Measurements from ENCODE around the gene SETD4. TPM values are rescaled to one million over a fixed set of nuclear protein-coding genes. Genes with fewer than 3 reads are reported as not detected.
"Not testable (repeated sequence)": the region's sequence is repeated elsewhere in the genome, so short reads cannot be mapped to it uniquely, and the experiment has no call there.

Gene SETD4
- total RNA-seq, 1 donor from 2014 or later = 28.4 TPM

GRCh38 chr21:36077758-36078157 is 17.4 kb upstream of the SETD4 start:
- Mint-ChIP-seq H3K4me3 (no peak overlapping the region), H3K27me3 (ENCODE audit: low read depth) (peaks cover 3% of the 10 kb centered on the region), H3K27ac (ENCODE audit: unreplicated experiment) (no peak overlapping the region), H3K36me3 (ENCODE audit: low read depth) (no peaks in the 10 kb centered on the region), H3K4me1 (peaks cover 10% of the 10 kb centered on the region), H3K9me3 (no peaks in the 10 kb centered on the region)
- TF ChIP-seq CTCF (conservative IDR thresholded peaks at IDR 0.05) = no peak
- no peak for DNase-seq (ENCODE audit: low read depth, low spot score)

GRCh38 chr21:36076878-36077655 is 16.7 kb upstream of the SETD4 start:
- Mint-ChIP-seq H3K4me3 (no peak overlapping the region), H3K27me3 (ENCODE audit: low read depth) (peaks cover 3% of the 10 kb centered on the region), H3K4me1 (peaks cover 10% of the 10 kb centered on the region), H3K9me3 (no peaks in the 10 kb centered on the region), H3K36me3 (ENCODE audit: low read depth) (no peaks in the 10 kb centered on the region), H3K27ac (ENCODE audit: unreplicated experiment) (no peak overlapping the region)
- DNase-seq (ENCODE audit: low read depth, low spot score) = no peak
- TF ChIP-seq CTCF (conservative IDR thresholded peaks at IDR 0.05) = no peak

- TF ChIP-seq CTCF (conservative IDR thresholded peaks at IDR 0.05) = no peak
- Mint-ChIP-seq H3K27ac (ENCODE audit: unreplicated experiment) (no peak overlapping the region), H3K4me3 (no peak overlapping the region), H3K9me3 (no peaks in the 10 kb centered on the region), H3K27me3 (ENCODE audit: low read depth) (peaks cover 3% of the 10 kb centered on the region), H3K4me1 (peaks cover 10% of the 10 kb centered on the region), H3K36me3 (ENCODE audit: low read depth) (no peaks in the 10 kb centered on the region)
- DNase-seq (ENCODE audit: low read depth, low spot score) = no peak
Observed at GRCh38 chr21:36075953-36076352, 15.6 kb upstream of the SETD4 start.

- H3K27me3 Mint-ChIP-seq (ENCODE audit: low read depth) = peaks cover 3% of the 10 kb centered on the region
- H3K4me3 Mint-ChIP-seq = no peak overlapping the region
- peaks cover 10% of the 10 kb centered on the region for H3K4me1 Mint-ChIP-seq
- TF ChIP-seq CTCF (conservative IDR thresholded peaks at IDR 0.05) = no peak
- H3K36me3 Mint-ChIP-seq (ENCODE audit: low read depth) = no peaks in the 10 kb centered on the region
- no peaks in the 10 kb centered on the region for H3K9me3 Mint-ChIP-seq
- peak overlapping the region; percentile 13 for H3K27ac Mint-ChIP-seq (ENCODE audit: unreplicated experiment)
- DNase-seq (ENCODE audit: low read depth, low spot score) = no peak
Observed at GRCh38 chr21:36075171-36075570, 14.8 kb upstream of the SETD4 start.

GRCh38 chr21:36073911-36074310 is 13.6 kb upstream of the SETD4 start:
- not testable (repeated sequence) for H3K36me3 Mint-ChIP-seq (ENCODE audit: low read depth); H3K27ac Mint-ChIP-seq (ENCODE audit: unreplicated experiment); H3K27me3 Mint-ChIP-seq (ENCODE audit: low read depth); H3K4me1 Mint-ChIP-seq; DNase-seq (ENCODE audit: low read depth, low spot score); H3K4me3 Mint-ChIP-seq; H3K9me3 Mint-ChIP-seq

GRCh38 chr21:36073181-36073580 is 12.9 kb upstream of the SETD4 start:
- no peak for TF ChIP-seq CTCF (conservative IDR thresholded peaks at IDR 0.05)
- H3K9me3 Mint-ChIP-seq = peaks cover 8% of the 10 kb centered on the region
- DNase-seq (ENCODE audit: low read depth, low spot score) = no peak
- H3K4me1 Mint-ChIP-seq = peaks cover 10% of the 10 kb centered on the region
- peaks cover 3% of the 10 kb centered on the region for H3K27me3 Mint-ChIP-seq (ENCODE audit: low read depth)
- H3K36me3 Mint-ChIP-seq (ENCODE audit: low read depth) = peaks cover 5% of the 10 kb centered on the region
- no peak overlapping the region for H3K4me3 Mint-ChIP-seq
- H3K27ac Mint-ChIP-seq (ENCODE audit: unreplicated experiment) = no peak overlapping the region
